Calu3 (cell line): ENCODE results near the gene DNAAF1. TPM values are rescaled to one million over a fixed set of nuclear protein-coding genes. Genes with fewer than 3 reads are reported as not detected.

Experiments used
- BruUV-seq: library from RNA; stranded (reverse); fragments of 400-500 nt; replicated peaks from 2 replicates; lab custom pipeline; 2021; lab: Mats Ljungman, UMichigan
- CTCF ChIA-PET: fragments of 300-600 bp; sonication (Branson Sonifier 250); formaldehyde crosslinking; loops from one replicate; lab custom pipeline; 2022; ENCODE audit warnings: antibody characterized with exemption; lab: Charles Lee
- DNase-seq: peaks from one replicate; pipeline ENCODE4 v3.0.0; 2022
- H3K27ac Mint-ChIP-seq: one replicate; pipeline ENCODE4 v1.8.0; 2022; ENCODE audit warnings: mixed read lengths; ENCODE audit not compliant: unreplicated experiment
- H3K27me3 Mint-ChIP-seq: one replicate; pipeline ENCODE4 v1.8.0; 2022; ENCODE audit warnings: mixed read lengths; ENCODE audit not compliant: unreplicated experiment
- H3K36me3 Mint-ChIP-seq: one replicate; pipeline ENCODE4 v1.8.0; 2022; ENCODE audit warnings: mild to moderate bottlenecking, moderate library complexity, mixed read lengths; ENCODE audit not compliant: insufficient read depth, unreplicated experiment
- H3K4me1 Mint-ChIP-seq: one replicate; pipeline ENCODE4 v1.8.0; 2022; ENCODE audit warnings: mild to moderate bottlenecking, low read depth, mixed read lengths; ENCODE audit not compliant: unreplicated experiment
- H3K4me3 Mint-ChIP-seq: one replicate; pipeline ENCODE4 v1.8.0; 2022; ENCODE audit warnings: mild to moderate bottlenecking, low read depth, moderate library complexity, mixed read lengths; ENCODE audit not compliant: unreplicated experiment
- H3K9me3 Mint-ChIP-seq: one replicate; pipeline ENCODE4 v1.8.0; 2022; ENCODE audit warnings: low read depth, mixed read lengths; ENCODE audit not compliant: unreplicated experiment
- intact Hi-C: fragments of 100-400 bp; cut with micrococcal nuclease; formaldehyde crosslinking; loops from one replicate; pipeline ENCODE4 v1.10.0; 2022; ENCODE audit not compliant: unreplicated experiment
- total RNA-seq: library from RNA; stranded (reverse); gene quantifications from 2 replicates; pipeline ENCODE4 v1.2.3, GENCODE V29; 2022
- TF ChIP-seq, protein P1 (sequence below): fragments of 200-600 bp; IDR thresholded peaks from one replicate; pipeline ENCODE4 v1.8.0; 2022; ENCODE audit warnings: antibody characterized with exemption; ENCODE audit not compliant: unreplicated experiment

DNAAF1 gene
- total RNA-seq, 1 experiment from 2014 or later = not detected

DNA sequence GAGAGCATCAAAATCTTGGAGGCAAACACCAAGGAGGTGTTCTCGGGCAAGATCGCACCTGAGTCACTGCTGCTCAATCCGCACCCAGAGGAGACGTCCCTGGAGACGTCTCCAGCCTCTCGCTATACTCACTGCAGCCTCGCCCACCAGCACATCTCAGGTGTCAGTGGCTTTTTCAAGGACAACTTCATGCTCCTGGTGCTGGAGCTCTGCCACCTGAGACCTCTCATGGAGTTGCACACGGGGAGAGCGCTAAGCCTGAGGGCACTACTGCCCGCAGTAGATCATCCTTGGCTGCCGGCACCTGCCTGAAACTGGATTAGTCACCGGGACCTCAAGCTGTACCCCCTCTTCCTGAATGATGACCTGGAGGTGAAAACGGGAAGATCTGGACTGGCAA, 25.7 kb upstream of the DNAAF1 start:
- no peaks in the 10 kb centered on the region for H3K9me3 Mint-ChIP-seq
- H3K4me1 Mint-ChIP-seq = peaks cover 8% of the 10 kb centered on the region
- H3K27me3 Mint-ChIP-seq = no peaks in the 10 kb centered on the region
- H3K4me3 Mint-ChIP-seq = no peak overlapping the region
- TF ChIP-seq, protein P1, sequence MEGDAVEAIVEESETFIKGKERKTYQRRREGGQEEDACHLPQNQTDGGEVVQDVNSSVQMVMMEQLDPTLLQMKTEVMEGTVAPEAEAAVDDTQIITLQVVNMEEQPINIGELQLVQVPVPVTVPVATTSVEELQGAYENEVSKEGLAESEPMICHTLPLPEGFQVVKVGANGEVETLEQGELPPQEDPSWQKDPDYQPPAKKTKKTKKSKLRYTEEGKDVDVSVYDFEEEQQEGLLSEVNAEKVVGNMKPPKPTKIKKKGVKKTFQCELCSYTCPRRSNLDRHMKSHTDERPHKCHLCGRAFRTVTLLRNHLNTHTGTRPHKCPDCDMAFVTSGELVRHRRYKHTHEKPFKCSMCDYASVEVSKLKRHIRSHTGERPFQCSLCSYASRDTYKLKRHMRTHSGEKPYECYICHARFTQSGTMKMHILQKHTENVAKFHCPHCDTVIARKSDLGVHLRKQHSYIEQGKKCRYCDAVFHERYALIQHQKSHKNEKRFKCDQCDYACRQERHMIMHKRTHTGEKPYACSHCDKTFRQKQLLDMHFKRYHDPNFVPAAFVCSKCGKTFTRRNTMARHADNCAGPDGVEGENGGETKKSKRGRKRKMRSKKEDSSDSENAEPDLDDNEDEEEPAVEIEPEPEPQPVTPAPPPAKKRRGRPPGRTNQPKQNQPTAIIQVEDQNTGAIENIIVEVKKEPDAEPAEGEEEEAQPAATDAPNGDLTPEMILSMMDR = no peak
- peaks cover 30% of the 10 kb centered on the region for H3K36me3 Mint-ChIP-seq
- BruUV-seq = no TSS peak
- CTCF ChIA-PET = no interaction called here
- no peak overlapping the region for H3K27ac Mint-ChIP-seq
- no peak for DNase-seq
- intact Hi-C loops = no loop called here

DNA sequence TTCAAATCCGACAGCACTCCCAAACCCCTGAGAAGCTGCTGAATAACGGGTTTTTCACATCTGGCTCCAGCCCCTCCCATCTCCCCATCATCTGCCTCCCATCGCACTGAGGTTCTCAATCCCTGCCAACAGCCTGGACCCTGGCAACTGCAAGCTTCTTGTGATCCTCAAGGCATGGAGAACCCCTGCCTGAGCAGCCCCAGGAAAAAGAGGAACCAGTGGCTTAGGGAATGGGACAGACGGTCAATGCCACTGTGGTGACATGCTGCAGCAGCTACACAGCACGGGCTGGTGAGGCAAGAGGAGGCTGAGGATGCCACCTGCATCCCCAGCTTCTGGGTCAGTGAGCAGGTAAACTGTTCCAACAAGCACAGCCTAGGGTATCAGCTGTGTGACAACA, 25.1 kb upstream of the DNAAF1 start:
- Mint-ChIP-seq H3K4me1 (peaks cover 5% of the 10 kb centered on the region), H3K27me3 (no peaks in the 10 kb centered on the region), H3K9me3 (no peaks in the 10 kb centered on the region), H3K4me3 (no peak overlapping the region), H3K36me3 (peaks cover 33% of the 10 kb centered on the region), H3K27ac (no peak overlapping the region)
- no peak for DNase-seq
- intact Hi-C loops = no loop called here
- CTCF ChIA-PET = no interaction called here
- TF ChIP-seq, protein P1 = no peak
- no TSS peak for BruUV-seq

DNA sequence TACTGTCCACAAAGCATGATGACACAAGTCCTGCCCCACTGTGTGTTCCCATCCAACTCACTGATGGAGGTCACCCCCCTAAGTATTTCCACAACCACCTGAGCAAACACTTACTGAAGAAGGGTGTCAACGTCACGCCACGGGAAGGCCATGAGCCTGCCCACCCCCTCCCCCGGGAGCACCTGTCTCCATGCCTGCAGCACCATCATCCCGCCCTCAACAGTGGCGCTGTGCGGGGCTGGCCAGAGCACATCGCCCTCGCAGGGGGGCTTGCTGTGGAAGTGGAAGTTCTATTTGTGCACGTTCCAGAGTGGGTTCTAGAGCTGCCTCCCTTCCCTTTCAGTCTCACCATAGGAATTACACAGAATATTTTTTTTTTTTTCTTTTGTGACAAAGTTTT, 24.1 kb upstream of the DNAAF1 start:
- no peaks in the 10 kb centered on the region for H3K27me3 Mint-ChIP-seq
- H3K27ac Mint-ChIP-seq = no peak overlapping the region
- no TSS peak for BruUV-seq
- DNase-seq = no peak
- TF ChIP-seq, protein P1 = no peak
- peaks cover 24% of the 10 kb centered on the region for H3K36me3 Mint-ChIP-seq
- intact Hi-C loops = no loop called here
- no peaks in the 10 kb centered on the region for H3K4me1 Mint-ChIP-seq
- no peaks in the 10 kb centered on the region for H3K9me3 Mint-ChIP-seq
- no peak overlapping the region for H3K4me3 Mint-ChIP-seq
- CTCF ChIA-PET = no interaction called here

DNA sequence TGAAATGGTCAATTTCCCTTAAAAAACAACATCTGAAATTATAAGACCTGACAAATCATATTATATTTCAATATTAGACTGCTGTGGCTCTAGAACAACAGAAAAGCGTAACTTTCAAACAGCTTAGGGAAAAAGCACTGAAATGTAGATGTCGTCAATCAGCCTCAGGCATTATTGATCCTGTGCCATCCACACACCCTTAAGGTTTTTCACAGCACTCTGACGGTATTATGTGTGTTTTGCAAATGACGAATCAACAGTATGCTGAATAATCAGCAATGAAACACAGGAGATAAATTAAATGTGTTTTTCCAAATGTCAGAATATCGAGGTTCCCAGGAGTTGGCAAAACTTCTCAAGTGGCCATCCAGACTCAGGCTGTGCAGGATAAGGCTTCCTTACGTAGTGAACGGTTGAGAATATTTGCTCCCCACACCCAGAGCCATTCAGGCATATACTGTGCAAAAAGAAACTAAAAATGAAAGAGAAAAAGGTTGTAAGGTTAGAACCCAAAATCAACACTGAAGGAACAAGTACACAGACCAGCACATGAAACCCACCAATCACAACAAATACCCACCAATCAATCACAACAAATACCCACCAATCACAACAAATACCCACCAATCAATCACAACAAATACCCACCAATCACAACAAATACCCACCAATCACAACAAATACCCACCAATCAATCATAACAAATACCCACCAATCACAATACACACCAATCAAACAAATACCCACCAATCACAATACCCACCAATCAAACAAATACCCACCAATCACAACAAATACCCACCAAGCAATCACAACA, 20.6 kb upstream of the DNAAF1 start:
- Mint-ChIP-seq H3K27me3 (no peaks in the 10 kb centered on the region), H3K4me1 (no peaks in the 10 kb centered on the region), H3K4me3 (no peak overlapping the region), H3K36me3 (peaks cover 7% of the 10 kb centered on the region), H3K27ac (no peak overlapping the region), H3K9me3 (no peaks in the 10 kb centered on the region)
- TF ChIP-seq, protein P1 = no peak
- DNase-seq = no peak
- CTCF ChIA-PET = no interaction called here
- intact Hi-C loops = no loop called here
- BruUV-seq = no TSS peak
